Neural cell (in vitro differentiated cells): ENCODE results near the gene RERE.
"Not testable (repeated sequence)": the region's sequence is repeated elsewhere in the genome, so short reads cannot be mapped to it uniquely, and the experiment has no call there.

Experiments used
- EP300 ChIP-seq: fragments of 450-650 bp; conservative IDR thresholded peaks from 2 replicates; pipeline ENCODE4 v1.6.1; 2014; ENCODE audit warnings: antibody characterized with exemption, mild to moderate bottlenecking, moderate library complexity; ENCODE audit not compliant: poor library complexity, severe bottlenecking
- EZH2 ChIP-seq: fragments of 200-600, 300-800 bp; shearing (Covaris generic), sonication (generic); IDR thresholded peaks from 2 replicates; pipeline ENCODE4 v1.6.1; 2014; ENCODE audit warnings: antibody characterized with exemption, low read length, borderline replicate concordance, mild to moderate bottlenecking; ENCODE audit not compliant: insufficient read depth, poor library complexity, severe bottlenecking
- MXI1 ChIP-seq: fragments of 450-650 bp; conservative IDR thresholded peaks from 2 replicates; pipeline ENCODE4 v1.6.1; 2014; ENCODE audit warnings: antibody characterized with exemption, mild to moderate bottlenecking; ENCODE audit not compliant: poor library complexity, severe bottlenecking
- POLR2AphosphoS5 ChIP-seq: IDR thresholded peaks from 2 replicates; pipeline ENCODE4 v1.6.1; 2012
- RAD21 ChIP-seq: fragments of 450-650 bp; conservative IDR thresholded peaks from 2 replicates; pipeline ENCODE4 v1.6.1; 2014; ENCODE audit warnings: antibody characterized with exemption, mild to moderate bottlenecking, moderate library complexity
- SMC3 ChIP-seq: fragments of 450-650 bp; conservative IDR thresholded peaks from 2 replicates; pipeline ENCODE4 v1.6.1; 2014; ENCODE audit warnings: antibody characterized with exemption, mild to moderate bottlenecking, moderate library complexity; ENCODE audit not compliant: poor library complexity
- TAF1 ChIP-seq: IDR thresholded peaks from 2 replicates; pipeline ENCODE4 v1.6.1; 2012; ENCODE audit warnings: low read depth
- TF ChIP-seq, protein P1 (sequence below): fragments of 450-650 bp; IDR thresholded peaks from 2 replicates; pipeline ENCODE4 v1.5.1; 2014; ENCODE audit warnings: antibody characterized with exemption, mild to moderate bottlenecking, moderate library complexity; ENCODE audit not compliant: poor library complexity, severe bottlenecking
- TF ChIP-seq, protein P2 (sequence below): IDR thresholded peaks from 2 replicates; pipeline ENCODE4 v1.6.1; 2012; ENCODE audit warnings: borderline replicate concordance

DNA sequence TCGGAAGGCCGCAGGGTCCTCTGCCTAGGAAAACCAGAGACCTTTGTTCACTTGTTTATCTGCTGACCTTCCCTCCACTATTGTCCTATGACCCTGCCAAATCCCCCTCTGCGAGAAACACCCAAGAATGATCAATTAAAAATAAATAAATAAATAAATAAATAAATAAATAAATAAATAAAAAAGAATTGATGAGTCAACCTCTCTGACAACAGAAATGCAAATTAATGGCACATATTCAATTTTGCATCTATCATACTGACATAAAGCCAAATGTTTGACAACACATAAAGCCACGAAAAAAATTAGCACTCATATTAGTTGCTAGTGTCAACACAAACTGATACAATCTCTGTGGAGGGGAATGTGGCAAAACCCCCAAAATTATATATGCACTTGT, 314.5 kb downstream of the RERE start:
- TF ChIP-seq, protein P1, sequence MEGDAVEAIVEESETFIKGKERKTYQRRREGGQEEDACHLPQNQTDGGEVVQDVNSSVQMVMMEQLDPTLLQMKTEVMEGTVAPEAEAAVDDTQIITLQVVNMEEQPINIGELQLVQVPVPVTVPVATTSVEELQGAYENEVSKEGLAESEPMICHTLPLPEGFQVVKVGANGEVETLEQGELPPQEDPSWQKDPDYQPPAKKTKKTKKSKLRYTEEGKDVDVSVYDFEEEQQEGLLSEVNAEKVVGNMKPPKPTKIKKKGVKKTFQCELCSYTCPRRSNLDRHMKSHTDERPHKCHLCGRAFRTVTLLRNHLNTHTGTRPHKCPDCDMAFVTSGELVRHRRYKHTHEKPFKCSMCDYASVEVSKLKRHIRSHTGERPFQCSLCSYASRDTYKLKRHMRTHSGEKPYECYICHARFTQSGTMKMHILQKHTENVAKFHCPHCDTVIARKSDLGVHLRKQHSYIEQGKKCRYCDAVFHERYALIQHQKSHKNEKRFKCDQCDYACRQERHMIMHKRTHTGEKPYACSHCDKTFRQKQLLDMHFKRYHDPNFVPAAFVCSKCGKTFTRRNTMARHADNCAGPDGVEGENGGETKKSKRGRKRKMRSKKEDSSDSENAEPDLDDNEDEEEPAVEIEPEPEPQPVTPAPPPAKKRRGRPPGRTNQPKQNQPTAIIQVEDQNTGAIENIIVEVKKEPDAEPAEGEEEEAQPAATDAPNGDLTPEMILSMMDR, result not testable (repeated sequence)
- not testable (repeated sequence) for TF ChIP-seq SMC3, POLR2AphosphoS5, EZH2, EP300, RAD21, TAF1, MXI1
- TF ChIP-seq, protein P2, sequence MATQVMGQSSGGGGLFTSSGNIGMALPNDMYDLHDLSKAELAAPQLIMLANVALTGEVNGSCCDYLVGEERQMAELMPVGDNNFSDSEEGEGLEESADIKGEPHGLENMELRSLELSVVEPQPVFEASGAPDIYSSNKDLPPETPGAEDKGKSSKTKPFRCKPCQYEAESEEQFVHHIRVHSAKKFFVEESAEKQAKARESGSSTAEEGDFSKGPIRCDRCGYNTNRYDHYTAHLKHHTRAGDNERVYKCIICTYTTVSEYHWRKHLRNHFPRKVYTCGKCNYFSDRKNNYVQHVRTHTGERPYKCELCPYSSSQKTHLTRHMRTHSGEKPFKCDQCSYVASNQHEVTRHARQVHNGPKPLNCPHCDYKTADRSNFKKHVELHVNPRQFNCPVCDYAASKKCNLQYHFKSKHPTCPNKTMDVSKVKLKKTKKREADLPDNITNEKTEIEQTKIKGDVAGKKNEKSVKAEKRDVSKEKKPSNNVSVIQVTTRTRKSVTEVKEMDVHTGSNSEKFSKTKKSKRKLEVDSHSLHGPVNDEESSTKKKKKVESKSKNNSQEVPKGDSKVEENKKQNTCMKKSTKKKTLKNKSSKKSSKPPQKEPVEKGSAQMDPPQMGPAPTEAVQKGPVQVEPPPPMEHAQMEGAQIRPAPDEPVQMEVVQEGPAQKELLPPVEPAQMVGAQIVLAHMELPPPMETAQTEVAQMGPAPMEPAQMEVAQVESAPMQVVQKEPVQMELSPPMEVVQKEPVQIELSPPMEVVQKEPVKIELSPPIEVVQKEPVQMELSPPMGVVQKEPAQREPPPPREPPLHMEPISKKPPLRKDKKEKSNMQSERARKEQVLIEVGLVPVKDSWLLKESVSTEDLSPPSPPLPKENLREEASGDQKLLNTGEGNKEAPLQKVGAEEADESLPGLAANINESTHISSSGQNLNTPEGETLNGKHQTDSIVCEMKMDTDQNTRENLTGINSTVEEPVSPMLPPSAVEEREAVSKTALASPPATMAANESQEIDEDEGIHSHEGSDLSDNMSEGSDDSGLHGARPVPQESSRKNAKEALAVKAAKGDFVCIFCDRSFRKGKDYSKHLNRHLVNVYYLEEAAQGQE, result not testable (repeated sequence)
